Liver (tissue), 9 donors: ENCODE measurements around the gene CITED2. TPM values are rescaled to one million over a fixed set of nuclear protein-coding genes. Genes with fewer than 3 reads are reported as not detected.

ENCODE experiments used
- DNase-seq: peaks from one replicate; pipeline ENCODE4 v3.0.0-alpha.2; 2017; ENCODE audit warnings: low spot score
- H3K27ac ChIP-seq, 2 donors: one replicate each; pipeline ENCODE4 v1.7.0; 2013; ENCODE audit warnings: inconsistent platforms in 2 of 2, low read length in 2 of 2, control low read depth in 1 of 2, low read depth in 1 of 2, mild to moderate bottlenecking in 1 of 2
- H3K27me3 ChIP-seq, 4 donors: one replicate each; pipeline versions ENCODE4 v1.6.1 to v1.7.0; 2013; ENCODE audit warnings: low read length in 3 of 4, inconsistent platforms in 1 of 4, mild to moderate bottlenecking in 1 of 4, moderate library complexity in 1 of 4; ENCODE audit not compliant: control insufficient read depth in 4 of 4, insufficient read depth in 4 of 4
- H3K36me3 ChIP-seq, 4 donors: one replicate each; pipeline versions ENCODE4 v1.6.1 to v1.7.0; 2013; ENCODE audit warnings: low read length in 3 of 4, mild to moderate bottlenecking in 3 of 4, low read depth in 1 of 4, moderate library complexity in 1 of 4; ENCODE audit not compliant: control insufficient read depth in 4 of 4, insufficient read depth in 3 of 4
- H3K4me1 ChIP-seq, 4 donors: one replicate each; pipeline versions ENCODE4 v1.6.1 to v1.7.0; 2013; ENCODE audit warnings: low read length in 3 of 4, mild to moderate bottlenecking in 3 of 4, moderate library complexity in 1 of 4; ENCODE audit not compliant: control insufficient read depth in 4 of 4, insufficient read depth in 4 of 4
- H3K4me3 ChIP-seq, 3 donors: one replicate each; pipeline versions ENCODE4 v1.6.1 to v1.7.0; 2013; ENCODE audit warnings: low read length in 3 of 3, control low read depth in 1 of 3, low read depth in 1 of 3, mild to moderate bottlenecking in 1 of 3
- H3K9ac ChIP-seq, 2 donors: one replicate each; pipeline ENCODE4 v1.7.0; 2013; ENCODE audit warnings: low read length in 2 of 2, mild to moderate bottlenecking in 2 of 2, moderate library complexity in 2 of 2, control low read depth in 1 of 2, low read depth in 1 of 2
- H3K9me3 ChIP-seq, 4 donors: one replicate each; pipeline versions ENCODE4 v1.6.1 to v1.7.0; 2013; ENCODE audit warnings: low read length in 3 of 4; ENCODE audit not compliant: control insufficient read depth in 4 of 4
- EGR1 ChIP-seq, 2 donors: IDR thresholded peaks; 2 replicates each; pipeline ENCODE4 v1.6.1; 2016 to 2018; ENCODE audit warnings: antibody characterized with exemption in 2 of 2, low read depth in 2 of 2
- FOXA1 ChIP-seq: IDR thresholded peaks from 2 replicates; pipeline ENCODE4 v1.6.1; 2016; ENCODE audit warnings: antibody characterized with exemption
- FOXA2 ChIP-seq: IDR thresholded peaks from 2 replicates; pipeline ENCODE4 v1.6.1; 2016; ENCODE audit warnings: antibody characterized with exemption
- GABPA ChIP-seq, 2 donors: IDR thresholded peaks in 1 of 2; conservative IDR thresholded peaks in 1 of 2; 2 replicates each; pipeline ENCODE4 v1.6.1; 2016; ENCODE audit warnings: antibody characterized with exemption in 2 of 2, mild to moderate bottlenecking in 1 of 2, moderate library complexity in 1 of 2
- HNF4A ChIP-seq, 2 donors: conservative IDR thresholded peaks; 2 replicates each; pipeline ENCODE4 v1.6.1; 2016; ENCODE audit warnings: antibody characterized with exemption in 2 of 2, mild to moderate bottlenecking in 2 of 2
- HNF4G ChIP-seq: IDR thresholded peaks from 2 replicates; pipeline ENCODE4 v1.6.1; 2016; ENCODE audit warnings: antibody characterized with exemption
- JUND ChIP-seq, 2 donors: IDR thresholded peaks; 2 replicates each; pipeline ENCODE4 v1.6.1; 2016; ENCODE audit warnings: antibody characterized with exemption in 2 of 2
- NR2F2 ChIP-seq: IDR thresholded peaks from 2 replicates; pipeline ENCODE4 v1.6.1; 2016; ENCODE audit warnings: antibody characterized with exemption
- RAD21 ChIP-seq, 2 donors: IDR thresholded peaks; 2 replicates each; pipeline ENCODE4 v1.6.1; 2016; ENCODE audit warnings: antibody characterized with exemption in 2 of 2, mild to moderate bottlenecking in 2 of 2
- RXRA ChIP-seq, 2 donors: IDR thresholded peaks; 2 replicates each; pipeline ENCODE4 v1.6.1; 2017 to 2018; ENCODE audit warnings: antibody characterized with exemption in 2 of 2, mild to moderate bottlenecking in 1 of 2
- SP1 ChIP-seq: IDR thresholded peaks from 2 replicates; pipeline ENCODE4 v1.6.1; 2018; ENCODE audit warnings: antibody characterized with exemption, mild to moderate bottlenecking
- TAF1 ChIP-seq: conservative IDR thresholded peaks from 2 replicates; pipeline ENCODE4 v1.6.1; 2016; ENCODE audit warnings: antibody characterized with exemption, mild to moderate bottlenecking
- YY1 ChIP-seq: IDR thresholded peaks from 2 replicates; pipeline ENCODE4 v1.6.1; 2016; ENCODE audit warnings: antibody characterized with exemption, mild to moderate bottlenecking
- WGBS: extraction: QIAGEN DNeasy Blood & Tissue Kit; methylation state at CpG from one replicate; pipeline ENCODE4 v1.1.7; 2013; 5-methylcytosine and 5-hydroxymethylcytosine counted together
- polyA plus RNA-seq, 2 donors: library from polyadenylated mRNA; stranded (reverse) in 1 of 2; unstranded in 1 of 2; fragments of 200-250 nt in 1 of 2; fragments of >200 nt in 1 of 2; fragmentation: Nextera tagmentation in 1 of 2; extraction: Ambion mirVana in 1 of 2; gene quantifications; one replicate each; pipeline versions ENCODE4 v1.2.1 to v1.2.3, GENCODE V29; 2013 to 2015
- total RNA-seq, 2 donors: library from RNA; depleted of rRNA; stranded (reverse); fragments of >200 nt; gene quantifications; one replicate each; pipeline ENCODE4 v1.2.3, GENCODE V29; 2014
- TF ChIP-seq, protein P1 (sequence below): IDR thresholded peaks from 2 replicates; pipeline ENCODE4 v1.6.1; 2016; ENCODE audit warnings: antibody characterized with exemption
- TF ChIP-seq, protein P2 (sequence below): fragments of 150-350 bp; IDR thresholded peaks from 2 replicates; pipeline ENCODE4 v1.5.1; 2017; ENCODE audit warnings: improper control_type of control experiment, low read depth, low read length; ENCODE audit not compliant: missing input control
- TF ChIP-seq, protein P3 (sequence below): IDR thresholded peaks from 2 replicates; pipeline ENCODE4 v1.6.1; 2016; ENCODE audit warnings: antibody characterized with exemption
- TF ChIP-seq, protein P4 (sequence below): IDR thresholded peaks from 2 replicates; pipeline ENCODE4 v1.6.1; 2016; ENCODE audit warnings: antibody characterized with exemption, mild to moderate bottlenecking
- TF ChIP-seq, protein P5 (sequence below): IDR thresholded peaks from 2 replicates; pipeline ENCODE4 v1.6.1; 2016; ENCODE audit warnings: antibody characterized with exemption
- donor health status: healthy.
- donor health status: healthy.
- donor health status: healthy.
- donor health status: healthy.
- donor health status: healthy.

The CITED2 gene
- total and polyA plus RNA-seq, 4 donors, result 9.9 to 57.1 (median 22.5) TPM

DNA sequence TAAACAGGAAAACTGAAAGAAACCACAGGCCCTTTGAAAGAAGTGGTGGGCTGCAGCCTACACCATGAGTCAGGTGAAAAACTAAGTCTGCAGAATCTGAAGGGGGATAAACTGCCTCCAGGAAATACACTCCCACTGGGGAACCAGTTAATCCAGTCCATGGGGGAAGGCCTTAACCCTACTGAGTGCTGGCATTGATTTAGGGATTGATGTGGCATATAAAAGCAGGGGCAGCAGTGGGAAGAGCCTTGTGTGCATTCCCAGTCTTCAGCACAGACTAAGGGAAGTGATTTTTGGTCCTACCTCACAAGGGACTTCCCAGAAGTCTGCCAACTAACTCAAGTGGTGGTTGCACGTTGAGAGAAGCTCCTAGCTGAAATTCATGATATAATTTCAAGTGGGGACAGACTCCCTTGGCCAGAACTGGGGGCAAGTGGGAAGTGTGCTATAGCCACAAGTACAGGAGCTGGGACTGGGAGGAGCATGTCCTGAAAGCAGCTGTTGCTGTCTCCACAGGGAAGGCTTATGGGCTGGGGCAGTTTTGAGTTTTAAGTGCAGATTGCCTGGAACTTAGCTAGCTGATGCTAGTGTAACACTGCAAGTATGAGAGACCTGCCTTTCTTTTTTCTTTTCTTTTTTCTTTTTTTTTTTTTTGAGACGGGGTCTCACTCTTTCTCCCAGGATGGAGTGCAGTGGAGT lies 31.2 kb downstream of the CITED2 start:
- WGBS, result 71% methylated on average over 2 of the region's 2 CpGs
- TF ChIP-seq FOXA1 (no peak), RAD21 (IDR thresholded peaks at IDR 0.05) (no peak), HNF4A (conservative IDR thresholded peaks at IDR 0.05) (no peak), JUND (IDR thresholded peaks at IDR 0.05) (no peak), GABPA (IDR thresholded peaks at IDR 0.05 in 1 of 2, conservative IDR thresholded peaks at IDR 0.05 in 1 of 2) (no peak), TAF1 (no peak), SP1 (no peak), YY1 (no peak), RXRA (IDR thresholded peaks at IDR 0.05) (no peak), NR2F2 (no peak), FOXA2 (no peak), HNF4G (no peak), EGR1 (IDR thresholded peaks at IDR 0.05; ENCODE audit: low read depth in 2 of 2) (no peak)
- TF ChIP-seq, protein P1, sequence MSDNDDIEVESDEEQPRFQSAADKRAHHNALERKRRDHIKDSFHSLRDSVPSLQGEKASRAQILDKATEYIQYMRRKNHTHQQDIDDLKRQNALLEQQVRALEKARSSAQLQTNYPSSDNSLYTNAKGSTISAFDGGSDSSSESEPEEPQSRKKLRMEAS, result no peak
- TF ChIP-seq, protein P2, sequence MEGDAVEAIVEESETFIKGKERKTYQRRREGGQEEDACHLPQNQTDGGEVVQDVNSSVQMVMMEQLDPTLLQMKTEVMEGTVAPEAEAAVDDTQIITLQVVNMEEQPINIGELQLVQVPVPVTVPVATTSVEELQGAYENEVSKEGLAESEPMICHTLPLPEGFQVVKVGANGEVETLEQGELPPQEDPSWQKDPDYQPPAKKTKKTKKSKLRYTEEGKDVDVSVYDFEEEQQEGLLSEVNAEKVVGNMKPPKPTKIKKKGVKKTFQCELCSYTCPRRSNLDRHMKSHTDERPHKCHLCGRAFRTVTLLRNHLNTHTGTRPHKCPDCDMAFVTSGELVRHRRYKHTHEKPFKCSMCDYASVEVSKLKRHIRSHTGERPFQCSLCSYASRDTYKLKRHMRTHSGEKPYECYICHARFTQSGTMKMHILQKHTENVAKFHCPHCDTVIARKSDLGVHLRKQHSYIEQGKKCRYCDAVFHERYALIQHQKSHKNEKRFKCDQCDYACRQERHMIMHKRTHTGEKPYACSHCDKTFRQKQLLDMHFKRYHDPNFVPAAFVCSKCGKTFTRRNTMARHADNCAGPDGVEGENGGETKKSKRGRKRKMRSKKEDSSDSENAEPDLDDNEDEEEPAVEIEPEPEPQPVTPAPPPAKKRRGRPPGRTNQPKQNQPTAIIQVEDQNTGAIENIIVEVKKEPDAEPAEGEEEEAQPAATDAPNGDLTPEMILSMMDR, result no peak
- TF ChIP-seq, protein P3, sequence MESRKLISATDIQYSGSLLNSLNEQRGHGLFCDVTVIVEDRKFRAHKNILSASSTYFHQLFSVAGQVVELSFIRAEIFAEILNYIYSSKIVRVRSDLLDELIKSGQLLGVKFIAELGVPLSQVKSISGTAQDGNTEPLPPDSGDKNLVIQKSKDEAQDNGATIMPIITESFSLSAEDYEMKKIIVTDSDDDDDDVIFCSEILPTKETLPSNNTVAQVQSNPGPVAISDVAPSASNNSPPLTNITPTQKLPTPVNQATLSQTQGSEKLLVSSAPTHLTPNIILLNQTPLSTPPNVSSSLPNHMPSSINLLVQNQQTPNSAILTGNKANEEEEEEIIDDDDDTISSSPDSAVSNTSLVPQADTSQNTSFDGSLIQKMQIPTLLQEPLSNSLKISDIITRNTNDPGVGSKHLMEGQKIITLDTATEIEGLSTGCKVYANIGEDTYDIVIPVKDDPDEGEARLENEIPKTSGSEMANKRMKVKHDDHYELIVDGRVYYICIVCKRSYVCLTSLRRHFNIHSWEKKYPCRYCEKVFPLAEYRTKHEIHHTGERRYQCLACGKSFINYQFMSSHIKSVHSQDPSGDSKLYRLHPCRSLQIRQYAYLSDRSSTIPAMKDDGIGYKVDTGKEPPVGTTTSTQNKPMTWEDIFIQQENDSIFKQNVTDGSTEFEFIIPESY, result no peak
- TF ChIP-seq, protein P4, sequence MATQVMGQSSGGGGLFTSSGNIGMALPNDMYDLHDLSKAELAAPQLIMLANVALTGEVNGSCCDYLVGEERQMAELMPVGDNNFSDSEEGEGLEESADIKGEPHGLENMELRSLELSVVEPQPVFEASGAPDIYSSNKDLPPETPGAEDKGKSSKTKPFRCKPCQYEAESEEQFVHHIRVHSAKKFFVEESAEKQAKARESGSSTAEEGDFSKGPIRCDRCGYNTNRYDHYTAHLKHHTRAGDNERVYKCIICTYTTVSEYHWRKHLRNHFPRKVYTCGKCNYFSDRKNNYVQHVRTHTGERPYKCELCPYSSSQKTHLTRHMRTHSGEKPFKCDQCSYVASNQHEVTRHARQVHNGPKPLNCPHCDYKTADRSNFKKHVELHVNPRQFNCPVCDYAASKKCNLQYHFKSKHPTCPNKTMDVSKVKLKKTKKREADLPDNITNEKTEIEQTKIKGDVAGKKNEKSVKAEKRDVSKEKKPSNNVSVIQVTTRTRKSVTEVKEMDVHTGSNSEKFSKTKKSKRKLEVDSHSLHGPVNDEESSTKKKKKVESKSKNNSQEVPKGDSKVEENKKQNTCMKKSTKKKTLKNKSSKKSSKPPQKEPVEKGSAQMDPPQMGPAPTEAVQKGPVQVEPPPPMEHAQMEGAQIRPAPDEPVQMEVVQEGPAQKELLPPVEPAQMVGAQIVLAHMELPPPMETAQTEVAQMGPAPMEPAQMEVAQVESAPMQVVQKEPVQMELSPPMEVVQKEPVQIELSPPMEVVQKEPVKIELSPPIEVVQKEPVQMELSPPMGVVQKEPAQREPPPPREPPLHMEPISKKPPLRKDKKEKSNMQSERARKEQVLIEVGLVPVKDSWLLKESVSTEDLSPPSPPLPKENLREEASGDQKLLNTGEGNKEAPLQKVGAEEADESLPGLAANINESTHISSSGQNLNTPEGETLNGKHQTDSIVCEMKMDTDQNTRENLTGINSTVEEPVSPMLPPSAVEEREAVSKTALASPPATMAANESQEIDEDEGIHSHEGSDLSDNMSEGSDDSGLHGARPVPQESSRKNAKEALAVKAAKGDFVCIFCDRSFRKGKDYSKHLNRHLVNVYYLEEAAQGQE, result no peak
- TF ChIP-seq, protein P5, sequence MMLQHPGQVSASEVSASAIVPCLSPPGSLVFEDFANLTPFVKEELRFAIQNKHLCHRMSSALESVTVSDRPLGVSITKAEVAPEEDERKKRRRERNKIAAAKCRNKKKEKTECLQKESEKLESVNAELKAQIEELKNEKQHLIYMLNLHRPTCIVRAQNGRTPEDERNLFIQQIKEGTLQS, result no peak

More for the DNA sequence above, 31.2 kb downstream of the CITED2 start:
- no peak overlapping the region for H3K9ac ChIP-seq
- DNase-seq, result no peak
- H3K4me3 ChIP-seq, result no peak overlapping the region
- H3K9me3 ChIP-seq, result no peaks in the 10 kb centered on the region
- no peak overlapping the region for H3K27ac ChIP-seq
- no peaks in the 10 kb centered on the region for H3K36me3 ChIP-seq
- no peaks in the 10 kb centered on the region for H3K4me1 ChIP-seq
- H3K27me3 ChIP-seq, result no peaks in the 10 kb centered on the region
